Femur (tissue), 1 donor: ENCODE measurements around the gene CDH23.
A peak's percentile ranks its signal among the peaks of the same experiment; 100 is the strongest.

Source experiments
- DNase-seq: peaks from one replicate; pipeline ENCODE4 v3.0.0-alpha.2; 2017

CDH23 gene

DNA sequence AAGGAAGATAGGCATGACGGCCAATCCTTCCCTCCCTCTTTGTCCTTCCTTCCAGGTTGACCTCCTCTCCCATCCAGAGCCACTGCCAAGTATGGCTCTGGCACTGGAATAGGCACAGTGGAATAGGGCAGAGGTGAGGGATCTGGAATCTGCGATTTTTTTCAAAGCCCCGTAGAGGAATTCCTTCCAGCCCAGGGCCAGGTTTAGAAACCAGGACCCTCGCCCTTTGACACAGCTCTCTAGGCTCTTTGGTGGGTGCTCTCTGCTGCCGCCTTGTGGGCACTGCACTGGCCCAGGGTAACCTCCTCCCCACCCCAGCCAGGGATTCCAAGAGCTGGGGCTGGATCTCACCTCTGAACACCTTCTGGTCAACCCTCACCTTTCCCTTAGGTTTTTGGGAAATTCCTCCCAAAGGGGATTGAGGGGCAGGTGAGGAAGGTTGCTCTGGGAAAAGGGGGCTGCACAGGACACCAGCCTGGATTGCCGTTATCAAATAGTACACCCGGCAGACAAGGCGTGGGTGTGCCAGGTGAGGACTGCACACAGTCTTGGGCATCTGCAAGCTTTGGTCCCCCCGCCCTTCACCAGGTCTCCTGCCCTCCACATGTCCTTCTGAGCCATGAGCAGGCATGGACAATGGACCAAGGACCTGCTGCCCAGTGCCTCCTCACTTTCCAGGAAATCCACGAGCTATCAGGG, 300.1 kb downstream of the CDH23 start:
- DNase-seq, result peak; percentile 52

DNA sequence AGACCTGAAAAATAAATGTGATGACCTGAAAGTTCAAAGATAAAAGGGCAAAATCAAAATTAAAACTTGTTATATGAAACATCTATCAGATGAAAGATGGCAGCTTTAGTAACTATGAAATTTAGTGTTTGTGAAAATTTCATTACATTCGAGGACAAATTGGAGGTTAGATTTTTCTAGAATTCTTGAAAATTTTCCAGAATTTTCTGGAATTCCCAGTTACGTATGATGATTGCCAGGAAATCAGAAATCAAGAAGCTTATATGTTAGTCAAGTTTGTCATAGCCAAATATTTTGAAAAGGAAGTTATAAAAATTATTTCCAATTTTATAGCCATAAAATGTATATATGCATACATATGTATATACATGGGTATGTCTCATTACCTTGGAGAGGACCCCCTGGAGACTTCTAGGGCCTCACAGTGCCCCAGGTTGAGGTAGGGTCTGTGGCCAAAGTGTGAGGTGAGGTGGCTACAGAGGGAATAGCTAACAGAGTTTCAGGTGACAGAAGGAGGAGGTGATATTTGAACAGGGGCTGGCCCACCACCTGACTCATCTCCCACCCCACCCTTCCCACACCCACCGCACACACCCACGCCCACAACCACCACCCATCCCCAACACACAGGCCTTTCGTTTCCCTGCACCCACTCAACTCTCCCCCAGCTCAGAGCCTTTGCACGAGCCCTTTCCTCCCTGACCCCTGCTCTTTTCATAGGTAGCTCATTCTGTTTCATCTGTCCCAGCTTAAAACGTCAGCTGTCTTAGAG, 301.4 kb downstream of the CDH23 start:
- DNase-seq, result no peak

DNA sequence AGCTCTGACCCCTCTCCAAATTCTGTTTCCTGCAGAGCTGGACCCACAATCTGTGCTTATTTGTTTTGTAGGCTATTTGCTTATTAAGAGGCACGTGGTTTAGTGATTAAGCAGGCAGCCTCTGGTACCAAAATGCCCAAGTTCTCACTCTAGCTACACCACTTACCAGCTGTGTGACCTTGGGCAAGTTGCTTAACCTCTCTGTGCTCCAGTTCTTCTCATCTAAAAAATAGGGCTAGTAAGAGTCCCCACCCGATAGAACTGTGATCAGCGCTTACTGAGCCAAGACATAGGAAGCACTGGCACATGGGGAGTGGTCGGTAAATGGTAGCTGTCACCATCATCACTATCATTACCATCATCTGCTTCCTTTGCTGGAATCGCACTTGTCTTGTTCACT, 302.0 kb downstream of the CDH23 start:
- no peak for DNase-seq

DNA sequence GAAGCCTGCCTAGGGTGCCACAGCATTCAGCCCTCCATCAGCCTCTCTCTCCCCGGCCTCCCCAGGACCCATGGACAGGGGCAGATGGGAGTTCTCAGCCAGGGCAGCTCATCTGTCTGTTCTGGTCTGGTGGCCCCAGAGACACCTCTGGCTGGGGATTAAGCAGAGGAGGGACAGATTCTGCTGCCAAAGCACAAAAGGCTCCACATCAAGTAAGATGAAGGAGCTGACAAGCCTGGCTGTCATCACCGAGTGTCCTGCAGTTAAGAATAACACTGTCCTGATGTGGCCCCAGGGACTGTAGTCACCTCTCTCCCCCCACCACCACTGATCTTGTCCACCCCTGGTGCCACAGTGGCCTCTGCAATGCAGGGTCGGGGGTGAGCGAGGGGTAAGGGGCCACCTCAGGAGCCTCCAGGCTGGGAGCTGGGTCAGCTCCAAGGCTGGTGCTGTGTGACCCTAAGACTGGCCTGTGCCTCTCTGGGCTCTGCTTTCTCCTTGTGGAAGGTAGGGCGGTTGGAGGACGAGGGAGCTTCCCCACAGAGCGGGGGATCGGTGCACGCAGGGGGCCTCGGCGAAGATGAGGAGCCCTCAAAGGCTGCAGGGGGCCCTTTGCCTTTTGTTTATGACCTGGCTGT, 304.1 kb downstream of the CDH23 start:
- DNase-seq, result no peak

DNA sequence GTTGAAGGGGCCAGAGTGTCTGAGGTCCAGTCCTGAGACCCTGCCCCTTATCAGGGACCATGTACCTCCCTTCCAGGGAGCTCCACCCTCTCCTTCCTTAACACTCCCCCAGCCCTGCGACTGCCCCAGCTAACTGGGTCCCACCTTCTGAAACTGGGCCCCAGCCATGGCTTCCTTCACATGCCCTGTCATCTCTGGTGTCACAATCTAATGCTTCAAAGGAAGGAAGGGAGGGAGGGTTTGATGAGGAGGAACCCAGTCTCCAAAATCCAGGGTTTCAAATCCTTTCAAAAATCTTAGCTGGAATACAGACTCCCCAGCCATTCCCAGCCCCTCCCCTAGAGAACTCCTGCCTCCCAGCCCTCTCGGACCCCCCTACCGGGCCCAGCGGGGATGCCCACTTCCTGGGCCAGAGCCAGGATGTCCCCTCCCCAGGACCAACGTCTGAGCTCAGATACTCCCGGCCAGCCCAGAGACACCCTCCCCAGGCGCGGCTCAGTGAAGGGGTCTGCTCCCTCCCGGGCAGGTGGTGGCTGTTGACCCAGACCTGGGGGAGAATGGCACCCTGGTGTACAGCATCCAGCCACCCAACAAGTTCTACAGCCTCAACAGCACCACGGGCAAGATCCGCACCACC, 304.9 kb downstream of the CDH23 start:
- no peak for DNase-seq

DNA sequence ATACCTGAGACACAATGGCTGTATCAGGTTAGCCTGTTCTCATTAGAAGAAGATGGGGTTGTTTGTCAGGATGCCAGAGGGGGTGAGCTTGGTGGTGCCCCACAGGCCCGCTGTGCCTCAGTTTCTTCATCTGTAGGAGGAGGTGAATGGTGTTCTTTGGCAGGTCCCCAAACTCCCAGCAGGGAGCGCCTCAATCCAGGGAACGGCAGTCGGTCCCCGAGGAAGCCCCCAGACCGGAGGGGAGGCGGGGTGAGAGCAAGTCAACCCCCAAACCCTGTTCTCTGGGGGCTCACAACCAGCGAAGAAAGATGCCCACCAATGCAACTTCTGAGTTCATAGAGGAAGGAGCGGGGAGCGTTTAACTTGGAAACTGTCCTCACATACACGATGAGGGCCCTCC, 306.9 kb downstream of the CDH23 start:
- DNase-seq, result no peak

DNA sequence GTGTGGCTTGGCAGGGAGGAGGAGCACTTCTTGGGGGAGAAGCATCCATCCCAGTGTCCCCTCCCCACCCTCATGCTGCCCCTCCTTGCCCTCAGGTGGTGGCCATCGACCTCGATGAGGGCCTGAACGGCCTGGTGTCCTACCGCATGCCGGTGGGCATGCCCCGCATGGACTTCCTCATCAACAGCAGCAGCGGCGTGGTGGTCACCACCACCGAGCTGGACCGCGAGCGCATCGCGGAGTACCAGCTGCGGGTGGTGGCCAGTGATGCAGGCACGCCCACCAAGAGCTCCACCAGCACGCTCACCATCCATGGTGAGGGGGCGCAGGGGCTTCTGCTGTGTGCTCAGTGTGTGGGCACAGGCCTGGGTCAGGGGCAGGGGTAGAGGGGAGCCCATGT, 308.1 kb downstream of the CDH23 start:
- DNase-seq, result no peak

DNA sequence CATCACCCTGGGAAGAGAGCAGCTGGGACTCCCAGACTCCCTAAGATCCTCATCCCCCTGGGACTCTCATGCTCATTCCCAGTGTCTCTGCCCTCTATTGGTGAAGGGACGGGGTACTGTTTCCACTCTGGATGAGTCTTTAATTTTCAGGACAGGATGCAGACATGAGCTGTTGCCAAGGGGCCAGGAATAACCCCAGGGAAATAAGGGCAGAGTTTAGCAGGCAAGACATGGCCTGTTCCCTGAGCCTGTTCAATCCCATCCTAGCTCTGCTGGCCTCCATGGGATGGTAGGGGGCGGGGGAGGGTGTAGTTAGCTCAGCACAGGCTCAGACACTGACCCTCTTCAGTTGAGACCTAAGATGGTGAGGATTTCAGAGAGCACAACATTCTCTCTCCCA, 308.9 kb downstream of the CDH23 start:
- no peak for DNase-seq

DNA sequence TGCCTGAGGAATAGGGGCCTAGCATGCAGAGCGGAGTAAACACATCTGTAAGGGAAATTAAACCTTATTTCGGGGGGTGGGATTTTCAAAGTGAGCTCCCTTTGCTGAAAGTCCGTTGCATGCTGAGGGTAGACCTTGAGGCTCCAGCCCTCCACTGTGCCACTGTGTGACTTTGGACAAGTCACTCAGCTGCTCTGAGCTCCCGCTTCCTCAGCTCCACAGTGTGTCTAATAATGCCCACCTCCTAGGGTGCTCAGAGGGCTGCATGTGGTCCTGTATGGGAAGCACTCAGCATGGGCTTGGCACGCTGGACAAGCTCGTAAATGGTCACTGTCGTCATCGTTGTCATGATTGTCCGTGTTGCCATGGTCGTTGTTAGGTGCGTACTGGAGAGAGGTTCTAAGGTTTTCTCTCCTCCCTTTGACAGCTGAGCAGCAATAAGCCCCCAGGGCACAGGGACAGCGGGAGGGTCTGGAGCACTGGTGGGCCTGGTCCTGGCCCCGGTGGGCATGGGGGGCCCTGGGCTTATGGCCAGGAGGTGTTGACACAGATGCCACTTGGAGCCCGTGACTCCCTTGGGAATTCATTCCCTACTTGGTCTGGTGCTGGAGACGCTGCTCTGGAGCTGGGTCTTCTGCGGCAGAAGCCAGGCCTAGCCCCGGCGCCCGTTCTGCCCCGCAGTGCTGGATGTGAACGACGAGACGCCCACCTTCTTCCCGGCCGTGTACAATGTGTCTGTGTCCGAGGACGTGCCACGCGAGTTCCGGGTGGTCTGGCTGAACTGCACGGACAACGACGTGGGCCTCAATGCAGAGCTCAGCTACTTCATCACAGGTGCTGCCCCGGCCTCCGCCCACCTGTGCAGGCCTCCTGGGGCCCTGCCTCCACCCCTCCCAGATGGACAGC, 309.7 kb downstream of the CDH23 start:
- DNase-seq, result no peak

DNA sequence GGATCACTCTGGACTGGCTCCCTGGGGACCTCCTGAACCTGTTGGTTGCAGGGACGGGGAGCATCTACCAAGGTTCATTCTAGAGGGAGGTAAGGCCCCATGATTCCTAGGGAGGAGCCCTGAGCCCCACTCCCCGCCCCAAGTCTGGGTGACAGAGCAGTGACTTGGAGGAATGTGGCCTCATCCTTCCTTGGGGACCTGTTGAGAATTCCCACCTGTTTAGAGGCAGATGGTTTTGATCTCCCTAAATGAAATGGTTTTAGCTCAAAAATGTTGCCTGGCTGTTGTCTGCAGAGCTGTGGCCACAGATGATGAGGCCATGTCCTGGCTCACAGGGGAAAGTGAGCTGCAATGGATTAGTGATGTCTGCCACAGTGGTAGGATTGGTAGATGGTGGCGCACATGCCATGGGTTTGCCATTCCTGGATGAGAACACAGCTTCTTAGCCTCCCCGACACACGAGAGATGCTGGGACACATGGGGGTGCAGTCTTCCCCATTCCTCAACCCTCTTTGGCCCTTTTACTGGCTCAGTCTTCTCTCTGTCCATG, 310.6 kb downstream of the CDH23 start:
- DNase-seq, result no peak

DNA sequence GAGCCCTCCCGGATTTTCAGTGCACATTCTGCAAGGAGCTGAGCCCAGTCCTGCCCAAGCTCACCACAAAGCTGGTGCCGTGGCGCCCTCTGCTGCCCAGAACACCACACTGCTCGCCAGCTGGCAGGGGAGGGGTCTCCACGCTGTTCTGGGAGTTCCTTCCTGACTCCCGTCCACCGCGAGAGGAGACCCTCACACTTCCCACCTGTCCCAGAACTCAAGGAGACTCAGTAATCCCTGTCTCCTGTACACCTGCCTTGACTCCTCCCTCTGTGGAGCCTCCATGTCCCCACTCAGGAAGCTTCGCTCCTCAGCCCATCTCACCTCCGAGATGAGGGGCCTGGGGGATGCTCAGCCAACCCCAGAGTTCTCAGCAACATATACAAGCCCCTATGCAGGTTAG, 311.6 kb downstream of the CDH23 start:
- peak; percentile 77 for DNase-seq

DNA sequence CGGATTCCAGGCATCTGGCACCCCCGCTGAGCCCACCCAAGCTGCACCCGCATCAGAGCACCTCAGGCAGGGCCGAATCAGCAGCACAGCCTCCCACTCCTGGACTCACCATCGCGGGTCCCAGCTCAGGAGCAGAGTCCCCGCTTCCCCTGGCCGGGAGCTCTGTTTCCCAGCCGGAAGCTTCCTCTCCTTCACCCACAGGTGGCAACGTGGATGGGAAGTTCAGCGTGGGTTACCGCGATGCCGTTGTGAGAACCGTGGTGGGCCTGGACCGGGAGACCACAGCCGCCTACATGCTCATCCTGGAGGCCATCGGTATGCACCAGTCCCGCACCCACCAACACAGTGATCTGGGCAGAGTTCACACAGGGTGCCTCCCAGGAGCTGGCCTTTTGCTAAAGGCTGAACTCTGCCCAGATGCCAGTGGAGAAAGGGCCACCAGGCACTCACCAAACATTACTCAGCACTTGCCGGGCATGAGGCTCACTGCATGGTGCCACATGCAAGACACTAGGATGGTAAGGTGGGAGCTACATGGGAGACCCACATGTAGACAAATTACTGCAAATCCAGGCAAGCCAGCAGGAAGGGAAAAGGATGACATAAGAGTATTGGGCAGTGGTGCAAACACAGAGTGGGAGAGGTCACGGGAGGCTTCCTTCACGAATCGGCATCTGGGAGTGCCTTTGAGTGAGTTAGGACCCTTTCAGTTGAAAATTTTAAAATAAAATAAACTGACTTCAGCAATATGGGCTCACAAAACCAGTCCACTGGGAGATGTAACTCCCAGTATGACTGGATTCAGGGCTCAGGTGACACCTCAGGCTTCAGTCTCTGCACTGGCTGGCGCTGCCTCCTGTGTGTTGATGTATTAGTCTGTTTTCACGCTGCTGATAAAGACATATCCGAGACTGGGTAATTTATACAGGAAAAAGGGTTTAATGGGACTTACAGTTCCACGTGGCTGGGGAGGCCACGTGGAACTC, 312.5 kb downstream of the CDH23 start:
- no peak for DNase-seq

DNA sequence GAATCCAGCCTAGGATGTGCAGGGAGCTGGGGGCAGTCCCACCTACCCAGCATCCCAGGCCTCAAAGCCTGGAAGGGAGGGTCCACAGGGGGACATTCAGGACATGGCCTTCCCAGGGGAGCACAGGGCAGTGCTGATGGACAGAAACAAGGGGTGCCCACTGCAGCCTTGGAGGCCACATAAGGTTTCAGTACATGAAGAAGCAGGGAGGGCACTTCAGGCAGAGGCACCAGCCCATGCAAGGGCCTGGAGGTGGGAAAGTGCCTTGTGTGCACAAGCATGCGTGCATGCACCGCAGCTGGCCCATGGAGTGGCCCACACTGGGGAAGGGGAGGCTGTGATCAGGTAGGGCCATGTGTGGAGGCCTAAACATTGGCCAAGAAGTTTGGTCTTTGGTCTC, 313.8 kb downstream of the CDH23 start:
- DNase-seq, result no peak

DNA sequence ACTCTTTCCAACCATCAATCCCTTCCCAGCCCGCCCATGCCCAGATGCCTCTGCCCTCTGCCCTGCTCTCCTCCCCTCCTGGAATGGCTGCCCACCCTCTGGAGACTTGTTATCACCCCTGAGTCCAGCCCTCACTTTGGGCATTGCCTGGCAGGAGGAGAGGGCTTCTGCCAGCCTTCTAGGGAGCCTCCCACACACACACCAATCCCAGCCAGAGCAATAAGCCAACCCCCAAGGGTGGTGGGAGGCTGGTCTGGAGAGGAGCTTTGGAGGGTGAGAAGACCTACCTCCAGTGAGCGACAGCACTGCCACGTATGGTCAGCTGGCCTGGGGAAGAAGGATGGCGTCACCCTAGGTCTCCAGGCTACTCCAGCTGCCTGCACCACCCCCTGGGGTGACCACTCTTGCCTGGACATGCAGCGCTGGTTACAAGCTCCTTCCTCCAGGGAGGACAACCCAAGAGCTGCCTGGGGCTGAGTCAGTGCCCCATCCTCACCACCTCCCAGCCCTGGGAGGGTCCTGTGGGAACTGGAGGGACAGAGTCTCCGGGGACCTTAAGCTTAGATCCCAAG, 314.4 kb downstream of the CDH23 start:
- DNase-seq, result no peak

DNA sequence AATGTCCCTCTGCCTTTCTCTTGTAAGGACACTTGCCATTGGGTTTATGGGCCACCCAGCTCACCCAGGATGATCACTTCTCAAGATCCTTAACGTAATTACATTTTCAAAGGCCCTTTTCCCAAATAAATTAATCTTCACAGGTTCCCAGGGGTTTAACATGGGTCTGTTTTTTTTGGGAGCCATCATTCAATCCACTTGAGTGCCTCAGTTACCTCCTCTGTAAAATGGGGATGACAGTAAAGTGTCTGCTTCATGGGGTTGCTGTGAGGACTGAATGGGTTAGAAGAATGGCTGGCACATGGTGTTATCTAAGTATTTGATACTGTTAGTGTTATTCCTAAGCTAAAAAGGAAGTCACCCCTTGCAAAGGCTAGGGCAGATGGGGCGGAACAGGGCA, 315.4 kb downstream of the CDH23 start:
- DNase-seq, result no peak

DNA sequence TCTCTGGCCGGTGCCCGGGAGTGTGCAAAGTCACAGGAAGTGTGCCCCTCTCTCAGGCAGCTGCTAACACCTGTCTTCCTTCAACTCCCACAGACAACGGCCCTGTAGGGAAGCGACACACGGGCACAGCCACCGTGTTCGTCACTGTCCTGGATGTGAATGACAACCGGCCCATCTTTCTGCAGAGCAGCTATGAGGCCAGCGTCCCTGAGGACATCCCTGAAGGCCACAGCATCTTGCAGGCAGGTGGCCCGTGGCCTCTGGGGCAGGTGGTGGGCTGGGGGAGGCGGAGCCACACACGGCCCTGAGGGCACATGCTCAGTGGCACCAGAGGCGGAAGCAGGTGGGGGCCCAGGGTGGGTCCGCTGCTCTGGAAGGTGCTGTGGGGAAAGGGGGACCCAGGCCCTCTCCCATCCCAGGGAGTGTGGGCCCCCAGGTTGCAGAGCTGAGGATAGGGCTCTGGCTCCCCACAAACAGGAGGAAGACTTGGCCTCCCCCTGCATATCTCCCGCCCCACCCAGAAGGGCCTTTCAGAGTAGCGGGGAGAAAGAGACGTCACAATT, 315.9 kb downstream of the CDH23 start:
- DNase-seq, result no peak

DNA sequence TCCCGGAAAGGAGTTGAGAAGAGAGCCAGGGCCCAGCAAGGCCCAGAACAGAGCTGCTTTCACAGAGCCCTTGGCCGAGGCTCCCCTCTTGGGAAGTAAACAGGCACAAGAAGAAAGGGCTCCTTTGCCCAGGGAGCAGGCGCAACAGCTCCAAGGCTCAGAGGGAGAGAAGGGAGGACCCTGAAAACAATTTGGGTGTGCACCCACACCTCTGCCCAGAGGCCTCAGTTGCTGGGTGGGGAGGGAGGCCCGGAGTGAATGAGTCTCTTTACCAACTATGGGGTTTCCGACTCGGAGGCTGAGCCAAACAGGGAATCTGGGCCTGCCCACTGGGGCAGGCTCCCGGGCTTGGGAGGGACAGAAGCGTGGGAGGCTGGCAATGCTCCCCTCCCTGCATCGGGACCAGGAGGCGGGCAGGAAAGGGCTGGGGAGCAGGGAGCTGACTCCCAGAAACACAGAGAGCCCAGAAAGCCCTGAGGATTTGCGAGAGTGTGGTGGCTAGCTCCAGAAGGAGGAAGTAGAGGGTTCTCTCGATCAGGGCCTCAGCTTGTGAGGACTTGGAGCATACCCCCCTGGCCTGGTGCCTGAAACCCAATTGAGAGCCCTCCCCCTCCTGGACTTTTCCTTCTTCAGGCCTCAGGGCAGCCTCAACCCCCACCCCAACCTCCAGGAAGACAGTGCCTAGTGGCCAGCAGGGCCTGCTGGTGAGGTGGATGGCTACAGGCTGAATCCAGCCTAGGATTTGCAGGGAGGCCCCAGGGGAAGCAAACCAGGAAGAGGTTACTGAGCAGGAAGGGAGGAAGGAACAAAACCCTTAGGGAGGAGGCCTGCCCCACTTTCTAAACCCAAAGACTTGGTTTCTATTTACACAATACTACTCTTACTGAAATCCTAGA, 316.7 kb downstream of the CDH23 start:
- DNase-seq, result peak; percentile 89

DNA sequence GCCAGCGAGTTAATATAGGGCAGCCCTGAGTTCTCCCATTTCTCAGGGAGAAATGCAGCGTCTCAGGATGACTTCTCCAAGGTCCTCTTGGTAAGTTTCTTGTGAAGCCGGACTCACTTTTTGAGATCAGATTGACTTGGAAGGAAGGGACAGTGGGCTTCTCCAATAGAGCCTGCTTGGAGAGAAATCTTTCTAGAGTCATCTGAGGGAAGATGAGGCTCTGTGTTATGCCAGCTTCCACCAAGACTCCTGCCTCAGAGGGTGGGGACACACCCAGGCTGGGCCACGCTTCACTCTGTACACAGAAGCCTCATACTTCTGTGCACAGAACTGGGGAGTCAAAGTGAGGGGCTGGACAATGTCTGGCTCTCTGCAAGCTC, 317.3 kb downstream of the CDH23 start:
- DNase-seq, result no peak

DNA sequence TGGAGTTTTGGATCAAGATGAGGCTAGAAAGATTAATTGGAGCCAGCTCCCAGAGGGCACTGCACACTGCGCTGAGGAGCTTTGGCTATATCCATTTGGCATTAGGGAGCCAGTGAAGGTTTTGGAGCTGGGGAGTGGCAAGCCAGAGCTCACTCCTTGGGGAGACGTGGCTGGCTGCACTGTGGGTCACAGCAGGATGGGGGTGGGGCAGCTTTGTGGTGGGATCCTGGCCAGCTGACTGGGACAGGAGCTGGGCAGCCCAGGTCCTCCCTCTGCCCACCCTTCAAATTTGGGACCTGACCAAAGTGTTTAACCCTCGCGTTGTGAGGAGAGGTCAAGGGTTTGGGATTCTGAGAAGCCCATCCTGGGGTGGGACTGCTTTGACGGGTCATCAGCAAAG, 317.9 kb downstream of the CDH23 start:
- no peak for DNase-seq
